ENCODE measurements around the gene TSC22D1.
"Not testable (repeated sequence)": the region's sequence is repeated elsewhere in the genome, so short reads cannot be mapped to it uniquely, and the experiment has no call there.

TSC22D1 gene

GRCh38 chr13:44498969-44499368, 77.2 kb downstream of the TSC22D1 start:
- DNase-seq = no peak

- no peak for DNase-seq
Measured at GRCh38 chr13:44498502-44498901, 77.6 kb downstream of the TSC22D1 start.

DNA sequence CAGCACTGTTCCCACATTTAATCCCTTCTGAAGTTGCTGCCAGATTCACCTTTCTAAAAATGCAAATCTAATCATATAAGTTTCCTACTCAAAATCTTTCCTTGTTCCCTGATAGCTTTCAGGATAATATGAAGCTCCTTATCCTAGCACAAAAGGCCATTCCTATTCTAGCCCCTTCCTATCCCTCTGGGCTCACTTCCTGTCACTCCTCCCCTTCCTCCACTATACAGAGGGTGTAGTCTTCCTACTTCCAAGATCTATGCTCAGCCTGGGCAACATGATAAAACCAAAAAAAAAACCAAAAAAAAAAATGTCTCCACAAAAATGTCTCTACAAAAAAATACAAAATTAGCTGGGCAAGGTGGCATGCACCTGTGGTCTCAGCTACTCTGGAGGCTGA, 78.3 kb downstream of the TSC22D1 start:
- DNase-seq = no peak

GRCh38 chr13:44493213-44493812, 82.8 kb downstream of the TSC22D1 start:
- no peak for DNase-seq

DNA sequence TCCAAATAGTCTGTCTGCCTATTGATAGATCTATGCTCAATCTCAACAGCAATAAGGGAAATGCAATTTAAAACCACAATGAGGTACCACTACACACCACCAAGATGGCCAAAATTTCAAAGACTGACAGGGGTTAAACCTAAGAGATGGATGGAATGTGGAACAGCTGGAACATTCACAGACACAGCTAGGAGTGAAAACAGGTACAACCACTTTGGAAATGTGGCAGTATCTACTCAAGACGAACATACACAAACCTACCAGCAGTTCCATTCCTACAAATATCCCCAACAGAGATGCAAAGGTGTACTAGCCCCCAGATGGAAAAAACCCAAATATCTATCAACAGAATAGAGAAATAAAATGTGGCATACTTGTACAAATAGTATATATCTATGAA, 86.4 kb downstream of the TSC22D1 start:
- DNase-seq = no peak

DNA sequence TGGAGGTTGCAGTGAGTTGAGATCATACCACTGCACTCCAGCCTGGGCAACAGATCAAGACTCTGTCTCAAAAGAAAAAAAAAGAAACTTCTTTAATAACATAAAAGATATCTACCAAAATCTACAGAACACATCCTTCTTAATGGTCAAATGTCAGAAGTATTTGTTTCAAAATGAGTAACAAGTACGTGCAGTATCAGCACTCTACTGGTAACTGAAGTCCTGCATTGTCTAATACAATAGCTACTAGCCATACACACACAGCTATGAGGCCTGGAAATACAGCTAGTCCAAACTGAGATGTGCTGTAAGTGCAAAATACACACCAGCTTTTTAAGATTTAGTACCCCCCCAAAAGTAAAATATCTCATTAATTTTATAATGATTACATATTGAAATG, 88.1 kb downstream of the TSC22D1 start:
- no peak for DNase-seq

GRCh38 chr13:44484562-44485138, 91.5 kb downstream of the TSC22D1 start:
- DNase-seq = no peak

DNA sequence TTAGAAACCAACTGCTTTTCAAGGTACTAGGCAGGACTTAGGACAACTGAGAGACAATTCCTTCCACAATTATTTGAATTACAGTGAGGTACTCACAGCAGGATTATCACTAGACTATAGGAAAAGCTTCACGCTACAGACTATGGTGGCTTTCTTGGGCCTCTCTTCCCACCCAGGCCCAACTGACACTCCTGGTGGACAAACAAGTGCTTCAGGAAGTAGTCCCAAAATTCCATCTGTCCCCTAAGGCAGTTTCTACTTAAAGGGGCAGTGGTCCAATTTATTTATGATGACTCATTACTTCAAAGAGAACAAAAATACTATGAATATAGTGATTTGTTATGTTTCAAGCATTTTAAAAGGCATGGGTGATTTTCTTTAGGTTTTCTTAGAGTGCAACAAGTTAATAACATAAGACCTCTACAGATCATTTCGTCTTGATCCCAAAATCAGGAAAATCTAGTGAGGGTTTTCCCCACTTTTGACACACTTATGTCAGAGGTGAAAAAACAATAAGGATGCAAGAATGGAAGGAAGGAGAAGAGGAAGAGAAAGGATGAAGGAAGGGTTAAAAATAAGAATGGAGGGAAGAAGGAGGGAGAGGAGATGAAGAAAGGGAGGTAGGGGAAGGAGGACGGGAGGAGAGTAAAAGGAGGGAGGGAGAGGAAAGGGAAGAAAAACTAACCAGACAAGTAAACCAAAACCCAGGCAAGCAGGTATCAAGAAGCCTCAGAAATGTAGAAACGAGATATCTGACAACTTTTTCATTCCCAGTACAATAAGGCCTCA, 101.8 kb downstream of the TSC22D1 start:
- no peak for DNase-seq

- no peak for DNase-seq
Measured at GRCh38 chr13:44471686-44472085, 104.4 kb downstream of the TSC22D1 start.

GRCh38 chr13:44470638-44471562, 105.2 kb downstream of the TSC22D1 start:
- DNase-seq = peak in 1 of 2 donors; percentile 54

GRCh38 chr13:44468874-44469273, 107.3 kb downstream of the TSC22D1 start:
- DNase-seq = no peak

DNA sequence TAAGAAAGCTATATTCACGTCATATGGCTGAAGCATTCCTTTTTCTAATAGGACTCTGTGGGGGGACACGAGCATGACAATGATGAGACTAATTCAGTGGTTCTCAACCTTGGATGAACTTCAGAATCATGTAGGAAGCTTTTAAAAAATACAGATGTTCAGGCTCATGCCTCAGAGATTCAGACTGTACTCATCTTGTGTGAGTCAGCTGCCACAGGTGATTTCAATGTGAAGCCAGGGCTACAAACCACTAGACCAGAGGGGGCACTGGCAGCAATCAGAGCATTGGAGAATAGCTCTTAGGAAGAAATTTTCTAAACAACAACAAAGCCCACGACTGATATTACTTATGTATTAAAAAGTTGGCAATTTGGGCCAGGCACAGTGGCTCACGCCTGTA, 110.8 kb downstream of the TSC22D1 start:
- DNase-seq = no peak

GRCh38 chr13:44464471-44464870, 111.7 kb downstream of the TSC22D1 start:
- DNase-seq = no peak

- no peak for DNase-seq
Measured at GRCh38 chr13:44463759-44464158, 112.4 kb downstream of the TSC22D1 start.

GRCh38 chr13:44459674-44460073, 116.5 kb downstream of the TSC22D1 start:
- no peak for DNase-seq

DNA sequence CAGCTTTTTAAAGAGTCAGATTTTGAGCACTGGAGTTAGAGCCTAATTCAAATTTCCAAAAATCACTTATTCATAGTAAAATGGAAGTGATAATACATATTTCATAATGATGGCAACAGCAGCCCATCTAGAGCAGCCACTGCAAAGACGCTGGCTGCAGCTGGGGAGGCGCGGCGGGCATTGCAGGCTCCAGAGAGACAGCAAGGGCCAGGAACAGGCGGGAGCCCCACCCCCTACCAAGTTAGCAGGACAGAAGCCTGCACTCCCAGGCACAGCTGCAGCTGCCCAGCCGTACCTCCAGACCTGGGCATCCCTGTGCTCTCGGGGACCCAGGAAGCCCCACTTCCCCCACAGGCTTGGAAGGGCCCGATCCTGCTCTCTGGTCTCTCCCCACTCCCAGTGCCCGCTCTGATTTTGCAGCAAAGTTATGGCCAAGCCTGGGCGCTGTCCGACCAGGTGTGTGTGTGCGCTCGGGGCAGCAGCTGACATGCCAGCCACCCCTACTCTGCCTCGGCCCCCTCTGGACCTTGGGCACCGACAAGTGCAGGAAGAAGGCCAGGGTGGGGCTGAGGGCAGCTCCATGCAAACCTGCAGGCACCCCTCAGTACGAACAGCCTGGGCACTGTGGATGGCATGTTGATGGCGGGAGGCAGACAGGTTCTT, 117.7 kb downstream of the TSC22D1 start:
- no peak for DNase-seq

- not testable (repeated sequence) for DNase-seq
Measured at GRCh38 chr13:44456212-44456611, 119.9 kb downstream of the TSC22D1 start.

DNA sequence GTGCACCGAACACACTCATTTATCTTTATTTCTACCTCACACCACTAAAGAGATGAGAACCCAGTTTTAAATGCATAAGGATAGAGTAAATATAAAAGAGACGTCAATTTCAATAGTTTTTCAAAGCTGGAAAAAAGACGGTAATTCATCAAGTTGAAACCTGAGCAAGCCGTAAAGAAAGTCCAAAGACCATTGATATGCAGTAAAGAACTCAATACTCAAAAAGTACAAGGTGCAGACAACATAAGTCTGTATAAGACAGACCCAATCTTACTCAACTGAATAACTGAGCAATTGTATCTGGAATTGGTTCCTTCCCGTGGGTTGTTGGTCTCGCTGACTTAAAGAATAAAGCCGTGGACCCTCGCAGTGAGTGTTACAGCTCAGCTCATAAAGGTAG, 120.4 kb downstream of the TSC22D1 start:
- DNase-seq = no peak

DNA sequence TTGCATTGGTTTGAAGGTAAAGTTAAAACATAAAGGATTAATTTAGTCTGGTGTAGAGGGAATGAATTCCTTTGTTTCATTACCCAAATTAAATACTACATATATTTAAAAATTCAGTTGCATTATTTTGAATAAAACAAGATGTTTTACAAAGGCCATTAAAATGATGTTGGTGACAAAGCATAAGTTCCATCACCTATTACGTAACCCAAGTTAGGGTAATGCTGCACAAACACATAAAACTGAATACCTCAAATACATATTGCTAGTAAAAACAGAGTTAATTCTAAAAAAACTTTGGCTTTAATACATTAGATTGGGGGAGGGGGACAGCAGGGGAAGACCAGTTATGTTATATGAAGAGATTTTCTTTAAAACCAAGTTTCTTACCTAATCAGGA, 122.2 kb downstream of the TSC22D1 start:
- no peak for DNase-seq

GRCh38 chr13:44453069-44453468, 123.1 kb downstream of the TSC22D1 start:
- no peak for DNase-seq

GRCh38 chr13:44452418-44452817, 123.7 kb downstream of the TSC22D1 start:
- no peak for DNase-seq

DNA sequence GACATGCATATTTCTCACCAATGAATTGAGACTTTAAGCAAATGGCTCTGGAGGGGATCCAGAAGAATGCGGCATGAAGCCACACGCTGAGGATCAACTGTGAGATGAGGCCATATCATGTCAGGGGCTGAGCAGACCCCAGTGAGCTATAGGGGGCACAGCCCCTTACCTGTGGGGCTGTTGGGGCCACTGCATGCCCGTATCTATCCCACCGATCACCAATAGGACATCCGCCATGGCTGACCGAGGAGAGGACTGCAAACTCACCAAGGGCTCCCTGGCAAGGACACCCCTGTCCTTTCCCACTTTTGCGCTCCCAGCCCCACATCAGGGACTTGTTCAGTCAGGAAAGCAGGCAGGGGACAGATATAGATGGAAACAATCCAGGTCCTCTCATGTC, 124.5 kb downstream of the TSC22D1 start:
- DNase-seq = no peak

DNA sequence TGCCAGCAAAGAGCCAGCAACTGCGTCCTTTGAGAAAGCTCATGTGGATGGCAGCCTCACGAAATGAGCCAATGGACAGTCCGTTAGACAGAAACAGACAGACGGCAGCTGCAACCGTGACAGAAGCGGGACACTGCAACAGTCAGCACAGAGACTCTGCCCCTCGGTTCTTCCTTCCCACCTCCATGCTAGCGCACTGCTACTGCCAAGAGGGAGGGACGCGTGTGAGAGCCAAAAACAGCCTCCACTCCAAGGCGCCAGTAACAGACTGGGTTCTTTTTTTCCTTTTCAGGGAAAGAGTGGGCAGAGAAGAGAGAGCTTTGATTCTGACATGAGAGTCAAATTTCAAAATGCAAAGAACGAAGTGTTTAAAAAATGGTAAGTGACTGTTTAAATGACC, 125.0 kb downstream of the TSC22D1 start:
- DNase-seq = peak in 1 of 2 donors; percentile 37
